ENCODE measurements around the gene MSH3.

- TF ChIP-seq CTCF (IDR thresholded peaks at IDR 0.05) (no peak), POLR2AphosphoS5 (IDR thresholded peaks at IDR 0.05) (no peak)
These were observed 262.2 kb downstream of the MSH3 start for GRCh38 chr5:80916676-80917075.

Measured in prostate gland (tissue), 2 donors.